GM23248 (cell line): ENCODE results near the gene CWC25. TPM values are rescaled to one million over a fixed set of nuclear protein-coding genes. Genes with fewer than 3 reads are reported as not detected.
A peak's percentile ranks its signal among the peaks of the same experiment; 100 is the strongest.

Experiments used
- DNase-seq: peaks from one replicate; pipeline ENCODE4 v3.0.0-alpha.2; 2015
- H2AFZ ChIP-seq: fragments of 200-600 bp; sonication (generic); 2 replicates; pipeline ENCODE4 v1.6.1; 2016; ENCODE audit warnings: antibody characterized with exemption
- H3F3A ChIP-seq: fragments of 200-600 bp; sonication (generic); 2 replicates; pipeline ENCODE4 v1.6.1; 2016; ENCODE audit warnings: mild to moderate bottlenecking, antibody characterized with exemption, mixed run types; ENCODE audit not compliant: insufficient read depth
- H3K27ac ChIP-seq: fragments of 200-600 bp; sonication (generic); 2 replicates; pipeline ENCODE4 v1.5.1; 2016; ENCODE audit warnings: mild to moderate bottlenecking
- H3K27me3 ChIP-seq: fragments of 200-600 bp; sonication (generic); replicated peaks from 2 replicates; pipeline ENCODE4 v1.6.1; 2016; ENCODE audit warnings: mild to moderate bottlenecking; ENCODE audit not compliant: insufficient read depth
- H3K36me3 ChIP-seq: fragments of 200-600 bp; sonication (generic); 2 replicates; pipeline ENCODE4 v1.6.1; 2016; ENCODE audit warnings: low read depth, mild to moderate bottlenecking
- H3K4me1 ChIP-seq: fragments of 200-600 bp; sonication (generic); 2 replicates; pipeline ENCODE4 v1.6.1; 2016; ENCODE audit warnings: mild to moderate bottlenecking; ENCODE audit not compliant: insufficient read depth
- H3K4me2 ChIP-seq: fragments of 200-600 bp; sonication (generic); one replicate; pipeline ENCODE4 v1.6.1; 2016; ENCODE audit warnings: mild to moderate bottlenecking; ENCODE audit not compliant: unreplicated experiment
- H3K4me3 ChIP-seq: fragments of 200-600 bp; sonication (generic); 2 replicates; pipeline ENCODE4 v1.5.1; 2016; ENCODE audit warnings: mild to moderate bottlenecking
- H3K79me2 ChIP-seq: fragments of 200-600 bp; sonication (generic); 2 replicates; pipeline ENCODE4 v1.6.1; 2016; ENCODE audit warnings: mild to moderate bottlenecking; ENCODE audit not compliant: insufficient read depth
- H3K9ac ChIP-seq: fragments of 200-600 bp; sonication (generic); 2 replicates; pipeline ENCODE4 v1.6.1; 2016; ENCODE audit warnings: mild to moderate bottlenecking
- H3K9me2 ChIP-seq: fragments of 200-600 bp; sonication (generic); 2 replicates; pipeline ENCODE4 v1.6.1; 2016; ENCODE audit warnings: mixed run types, mild to moderate bottlenecking, moderate library complexity; ENCODE audit not compliant: insufficient read depth
- H3K9me3 ChIP-seq: fragments of 200-600 bp; sonication (generic); one replicate; pipeline ENCODE4 v1.6.1; 2017; ENCODE audit warnings: low read depth
- H4K20me1 ChIP-seq: fragments of 200-600 bp; sonication (generic); 2 replicates; pipeline ENCODE4 v1.6.0; 2016; ENCODE audit not compliant: insufficient read depth
- EZH2 ChIP-seq: fragments of 200-600 bp; sonication (generic); IDR thresholded peaks from 2 replicates; pipeline ENCODE4 v1.6.1; 2018; ENCODE audit warnings: antibody characterized with exemption, mild to moderate bottlenecking; ENCODE audit not compliant: insufficient read depth, poor library complexity, severe bottlenecking
- EZH2phosphoT487 ChIP-seq: fragments of 200-600 bp; sonication (generic); IDR thresholded peaks from 2 replicates; pipeline ENCODE4 v1.6.1; 2018; ENCODE audit warnings: antibody characterized with exemption, moderate library complexity, mild to moderate bottlenecking, low read depth; ENCODE audit not compliant: insufficient read depth
- WGBS, 2 experiments: methylation state at CpG; one replicate each; pipeline ENCODE4 v1.1.6; 2015 to 2017; ENCODE audit warnings: low lambda C conversion rate in 2 of 2, low coverage in 1 of 2; ENCODE audit errors: missing lambda C conversion rate in 2 of 2; 5-methylcytosine and 5-hydroxymethylcytosine counted together
- in situ Hi-C: fragments of 300-500 bp; cut with MboI; formaldehyde crosslinking; loops from 2 replicates; pipeline ENCODE4 v1.15.0; 2020
- polyA plus RNA-seq: library from polyadenylated mRNA; unstranded; fragments of >200 nt; fragmentation: Nextera tagmentation; extraction: Ambion mirVana; gene quantifications from 2 replicates; pipeline ENCODE4 v1.2.1, GENCODE V29; 2016
- total RNA-seq: library from RNA; depleted of rRNA; stranded (reverse); fragments of >200 nt; shearing (Covaris generic); gene quantifications from 2 replicates; pipeline ENCODE4 v1.2.3, GENCODE V29; 2014

CWC25 gene
- total and polyA plus RNA-seq, 2 experiments from 2014 or later, result 9.7 to 14.2 TPM

- Histone ChIP-seq H3K79me2 (peaks cover 39% of the 10 kb centered on the region), H3K9me2 (no peaks in the 10 kb centered on the region), H3K27me3 (no peaks in the 10 kb centered on the region), H3K27ac (peak overlapping the region; percentile 96), H3K9me3 (no peaks in the 10 kb centered on the region), H3K36me3 (no peaks in the 10 kb centered on the region; the same call in 1 of the 2 replicates), H3F3A (peaks cover 30% of the 10 kb centered on the region), H3K4me3 (peak overlapping the region; percentile 100), H2AFZ (peak overlapping the region; percentile 87), H3K4me2 (peak overlapping the region; percentile 100), H3K4me1 (peaks cover 39% of the 10 kb centered on the region), H3K9ac (peak overlapping the region; percentile 99), H4K20me1 (peaks cover 15% of the 10 kb centered on the region)
- WGBS, 2 experiments, result 1 to 2% methylated on average over 26 of the region's 26 CpGs
- peak; percentile 88 for DNase-seq
- TF ChIP-seq EZH2 (no peak), EZH2phosphoT487 (no peak)
- in situ Hi-C loops, result no loop called here
These were observed 43.9 kb upstream of the CWC25 start for GRCh38 chr17:38868817-38869525.

GRCh38 chr17:38867968-38868816, 43.1 kb upstream of the CWC25 start:
- H3K27me3 ChIP-seq, result no peaks in the 10 kb centered on the region
- H3K4me1 ChIP-seq, result peaks cover 37% of the 10 kb centered on the region
- no peaks in the 10 kb centered on the region for H3K9me3 ChIP-seq
- no peaks in the 10 kb centered on the region; the same call in 1 of the 2 replicates for H3K36me3 ChIP-seq
- H3K79me2 ChIP-seq, result peaks cover 32% of the 10 kb centered on the region
- TF ChIP-seq EZH2, result no peak
- H2AFZ ChIP-seq, result peak overlapping the region; percentile 74
- H4K20me1 ChIP-seq, result peaks cover 12% of the 10 kb centered on the region
- H3F3A ChIP-seq, result peaks cover 30% of the 10 kb centered on the region
- WGBS, 2 experiments, result 16 to 19% methylated on average over 25 of the region's 25 CpGs
- in situ Hi-C loops, result no loop called here
- H3K9me2 ChIP-seq, result no peaks in the 10 kb centered on the region
- DNase-seq, result peak; percentile 59
- H3K4me2 ChIP-seq, result peak overlapping the region; percentile 100
- peak overlapping the region; percentile 99 for H3K9ac ChIP-seq
- peak overlapping the region; percentile 96 for H3K27ac ChIP-seq
- peak overlapping the region; percentile 100 for H3K4me3 ChIP-seq

GRCh38 chr17:38867179-38867967, 42.3 kb upstream of the CWC25 start:
- in situ Hi-C loops, result no loop called here
- Histone ChIP-seq H3K9me2 (no peaks in the 10 kb centered on the region), H3K4me3 (peak overlapping the region; percentile 100), H4K20me1 (peaks cover 8% of the 10 kb centered on the region), H3K27me3 (no peaks in the 10 kb centered on the region), H3K9ac (peak overlapping the region; percentile 99; the same call in 1 of the 2 replicates), H3K27ac (peak overlapping the region; percentile 96), H3K4me2 (peak overlapping the region; percentile 100), H3K36me3 (no peaks in the 10 kb centered on the region; the same call in 1 of the 2 replicates), H3F3A (peaks cover 30% of the 10 kb centered on the region), H3K9me3 (no peaks in the 10 kb centered on the region), H2AFZ (peak overlapping the region; percentile 74), H3K79me2 (peaks cover 23% of the 10 kb centered on the region), H3K4me1 (peaks cover 34% of the 10 kb centered on the region)
- WGBS, 2 experiments, result 23 to 25% methylated on average over 30 to 31 of the region's 31 CpGs
- DNase-seq, result peak; percentile 75
- TF ChIP-seq EZH2phosphoT487 (no peak), EZH2 (no peak)
